ENCODE results near the gene TMEM140.

GRCh38 chr7:135193615-135194081, 45.8 kb downstream of the TMEM140 start:
- no peak for TF ChIP-seq CTCF (IDR thresholded peaks at IDR 0.05)
- no peak for TF ChIP-seq POLR2A (IDR thresholded peaks at IDR 0.05)
